K562 (cell line): Measurements from ENCODE around the gene KCNAB1. TPM values are rescaled to one million over a fixed set of nuclear protein-coding genes. Genes with fewer than 3 reads are reported as not detected.
A peak's percentile ranks its signal among the peaks of the same experiment; 100 is the strongest.

Source experiments
- ARID4B ChIP-seq: sonication (generic); formaldehyde crosslinking; IDR thresholded peaks from 2 replicates; pipeline ENCODE4 v1.8.0; 2022; ENCODE audit warnings: mild to moderate bottlenecking, missing genetic modification reagents
- BMI1 ChIP-seq: fragments of 150-350 bp; IDR thresholded peaks from 2 replicates; pipeline ENCODE4 v1.6.1; 2014; ENCODE audit warnings: low read length
- DMBX1 ChIP-seq: fragments of 250-450 bp; sonication (Bioruptor Pico); IDR thresholded peaks from 2 replicates; pipeline ENCODE4 v1.8.0; 2022; ENCODE audit warnings: inconsistent platforms, mild to moderate bottlenecking, moderate library complexity, borderline replicate concordance
- DNMT1 ChIP-seq: fragments of 450-650 bp; IDR thresholded peaks from 2 replicates; pipeline ENCODE4 v1.6.1; 2016; ENCODE audit warnings: antibody characterized with exemption, mild to moderate bottlenecking
- FOXA1 ChIP-seq: fragments of 450-650 bp; IDR thresholded peaks from 2 replicates; pipeline ENCODE4 v1.6.1; 2016; ENCODE audit warnings: mild to moderate bottlenecking, borderline replicate concordance
- GABPB1 ChIP-seq: sonication (generic); formaldehyde crosslinking; IDR thresholded peaks from 2 replicates; pipeline ENCODE4 v1.8.0; 2022; ENCODE audit warnings: mild to moderate bottlenecking, missing genetic modification reagents
- MAFG ChIP-seq: fragments of 450-650 bp; conservative IDR thresholded peaks from 2 replicates; pipeline ENCODE4 v1.6.1; 2016; ENCODE audit warnings: missing genetic modification characterization, missing compliant biosample characterization
- MCM2 ChIP-seq: fragments of 450-650 bp; IDR thresholded peaks from 2 replicates; pipeline ENCODE4 v1.6.1; 2017; ENCODE audit warnings: low read depth, mild to moderate bottlenecking
- PTRF ChIP-seq: fragments of 450-650 bp; IDR thresholded peaks from 2 replicates; pipeline ENCODE4 v1.6.1; 2016; ENCODE audit warnings: mild to moderate bottlenecking, missing genetic modification characterization, missing compliant biosample characterization
- SIN3A ChIP-seq, 2 experiments: fragments of 150-350 bp in 1 of 2; IDR thresholded peaks; 2 replicates each; pipeline ENCODE4 v1.6.1; 2011 to 2016; ENCODE audit warnings: borderline replicate concordance in 2 of 2, low read depth in 2 of 2, low read length in 2 of 2, mild to moderate bottlenecking in 2 of 2, moderate library complexity in 2 of 2; ENCODE audit not compliant: control insufficient read depth in 1 of 2
- SOX6 ChIP-seq: fragments of 450-650 bp; IDR thresholded peaks from 2 replicates; pipeline ENCODE4 v1.6.1; 2014; ENCODE audit warnings: mild to moderate bottlenecking
- ZKSCAN1 ChIP-seq: fragments of 150-350 bp; IDR thresholded peaks from 2 replicates; pipeline ENCODE4 v1.6.1; 2016; ENCODE audit warnings: low read depth, low read length
- ZNF24 ChIP-seq: fragments of 450-650 bp; IDR thresholded peaks from 2 replicates; pipeline ENCODE4 v1.6.1; 2016
- ZNF586 ChIP-seq: fragments of 450-650 bp; formaldehyde crosslinking; conservative IDR thresholded peaks from 2 replicates; pipeline ENCODE4 v1.4.0; 2020; ENCODE audit warnings: mild to moderate bottlenecking, moderate library complexity
- polyA plus RNA-seq, 8 experiments: library from polyadenylated mRNA; depleted of rRNA in 4 of 8; stranded (reverse) in 5 of 8; unstranded in 3 of 8; fragments of >200 nt; fragmentation: Nextera tagmentation in 2 of 8; fragmentation: Illumina TruSeq in 1 of 8; extraction: Ambion mirVana in 2 of 8; extraction: Trizol in 1 of 8; gene quantifications; 2 replicates each; pipeline versions ENCODE4 v1.2.1 to v1.2.3, GENCODE V29; 2011 to 2014; ENCODE audit warnings: inconsistent platforms in 1 of 8, missing spikeins in 1 of 8
- total RNA-seq, 7 experiments: library from RNA; depleted of rRNA in 6 of 7; stranded (reverse); fragments of >200 nt in 6 of 7; fragmentation: Illumina TruSeq in 2 of 7; extraction: Trizol in 2 of 7; gene quantifications; 2 replicates each; pipeline versions ENCODE4 v1.2.1 to v1.2.3, GENCODE V29; 2011 to 2021; ENCODE audit warnings: low replicate concordance in 1 of 7
- TF ChIP-seq, protein P1 (sequence below): fragments of 250-450 bp; sonication (Bioruptor Pico); IDR thresholded peaks from 2 replicates; pipeline ENCODE4 v1.6.1; 2021; ENCODE audit warnings: mild to moderate bottlenecking
- TF ChIP-seq, protein P2 (sequence below), 2 experiments: IDR thresholded peaks; 2 replicates each; pipeline ENCODE4 v1.6.1; 2011; ENCODE audit warnings: borderline replicate concordance in 1 of 2, control low read depth in 1 of 2, low read depth in 1 of 2, low read length in 1 of 2, mild to moderate bottlenecking in 1 of 2, mixed read lengths in 1 of 2, moderate library complexity in 1 of 2; ENCODE audit not compliant: insufficient read depth in 1 of 2, insufficient read length in 1 of 2, poor library complexity in 1 of 2, severe bottlenecking in 1 of 2; ENCODE audit errors: extremely low read depth in 1 of 2
- TF ChIP-seq, protein P3 (sequence below): fragments of 450-650 bp; IDR thresholded peaks from 2 replicates; pipeline ENCODE4 v1.6.1; 2017; ENCODE audit warnings: antibody characterized with exemption

Gene KCNAB1
- total and polyA plus RNA-seq, 9 of the 15 experiments (the other 6 are each of a cell fraction or from before 2014, with no cell fraction given): 0.14 to 1.2 (median 0.51) TPM

DNA sequence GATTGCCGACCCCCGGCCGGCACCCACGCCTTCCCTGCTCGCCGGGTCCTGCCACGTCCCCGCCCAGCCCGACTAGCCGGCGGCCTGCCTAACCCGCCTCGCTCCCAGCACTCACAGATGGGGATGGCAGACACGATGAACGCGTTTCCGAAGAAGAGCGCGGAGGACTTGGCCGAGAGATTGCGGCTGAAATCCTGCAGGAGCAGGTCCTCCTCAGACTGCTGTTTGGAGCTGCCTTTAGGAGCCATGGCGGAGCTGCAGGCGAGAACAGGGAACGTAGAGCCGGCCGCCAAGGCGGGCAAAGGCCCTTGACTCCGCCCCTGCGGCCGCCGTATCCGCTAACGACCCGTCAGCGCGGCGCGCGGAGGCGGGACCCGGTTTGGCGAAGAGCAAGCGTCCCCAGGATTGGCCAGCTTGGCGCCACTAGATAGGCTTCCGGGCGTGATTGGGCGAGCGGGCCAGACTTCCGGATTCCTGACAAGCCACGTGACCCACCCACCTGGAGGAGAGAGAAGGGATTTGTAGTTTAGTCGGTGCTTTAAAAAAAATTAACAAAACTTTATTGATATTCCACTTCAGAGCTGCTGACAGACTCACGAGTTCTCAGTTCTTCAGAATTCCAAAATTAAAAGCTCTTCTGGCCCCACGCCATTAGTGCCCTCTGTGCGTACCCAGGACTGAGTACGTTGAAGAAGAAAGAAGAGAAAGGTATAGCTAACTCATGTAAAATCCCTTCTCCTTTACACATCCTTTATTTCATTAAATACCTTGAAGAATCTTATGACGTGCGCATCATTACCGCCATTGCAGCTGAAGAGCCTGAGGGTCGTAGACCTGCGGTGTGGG, 434.7 kb downstream of the KCNAB1 start, which contains the start of gene SSR3 (continued):
- TF ChIP-seq, protein P1, sequence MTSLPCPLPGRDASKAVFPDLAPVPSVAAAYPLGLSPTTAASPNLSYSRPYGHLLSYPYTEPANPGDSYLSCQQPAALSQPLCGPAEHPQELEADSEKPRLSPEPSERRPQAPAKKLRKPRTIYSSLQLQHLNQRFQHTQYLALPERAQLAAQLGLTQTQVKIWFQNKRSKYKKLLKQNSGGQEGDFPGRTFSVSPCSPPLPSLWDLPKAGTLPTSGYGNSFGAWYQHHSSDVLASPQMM: no peak
- no peak for TF ChIP-seq BMI1
- TF ChIP-seq ZNF586 (CRISPR knock-in tag): no peak
- no peak for TF ChIP-seq PTRF
- TF ChIP-seq DMBX1 (CRISPR knock-in tag): no peak
- TF ChIP-seq FOXA1: no peak
- peak; percentile 89 for TF ChIP-seq GABPB1 (CRISPR knock-in tag)
- peak; percentile 54 to 74; a peak in 2 of 4 replicates for TF ChIP-seq SIN3A (IDR thresholded peaks at IDR 0.05; ENCODE audit: borderline replicate concordance in 2 of 2, control insufficient read depth in 1 of 2, low read depth in 2 of 2, low read length in 2 of 2)
- peak; percentile 68; the same call in 1 of the 2 replicates for TF ChIP-seq ZKSCAN1
- no peak; the same call in 1 of the 2 replicates for TF ChIP-seq ZNF24
- TF ChIP-seq DNMT1: no peak
- TF ChIP-seq SOX6: no peak
- TF ChIP-seq, protein P2, sequence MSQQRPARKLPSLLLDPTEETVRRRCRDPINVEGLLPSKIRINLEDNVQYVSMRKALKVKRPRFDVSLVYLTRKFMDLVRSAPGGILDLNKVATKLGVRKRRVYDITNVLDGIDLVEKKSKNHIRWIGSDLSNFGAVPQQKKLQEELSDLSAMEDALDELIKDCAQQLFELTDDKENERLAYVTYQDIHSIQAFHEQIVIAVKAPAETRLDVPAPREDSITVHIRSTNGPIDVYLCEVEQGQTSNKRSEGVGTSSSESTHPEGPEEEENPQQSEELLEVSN (IDR thresholded peaks at IDR 0.05; ENCODE audit: borderline replicate concordance in 1 of 2, extremely low read depth in 1 of 2, insufficient read depth in 1 of 2, insufficient read length in 1 of 2, low read depth in 1 of 2, low read length in 1 of 2, poor library complexity in 1 of 2, severe bottlenecking in 1 of 2): peak; percentile 30 to 54
- peak; percentile 88; the same call in 1 of the 2 replicates for TF ChIP-seq ARID4B (CRISPR knock-in tag)
- no peak for TF ChIP-seq MCM2
- TF ChIP-seq, protein P3, sequence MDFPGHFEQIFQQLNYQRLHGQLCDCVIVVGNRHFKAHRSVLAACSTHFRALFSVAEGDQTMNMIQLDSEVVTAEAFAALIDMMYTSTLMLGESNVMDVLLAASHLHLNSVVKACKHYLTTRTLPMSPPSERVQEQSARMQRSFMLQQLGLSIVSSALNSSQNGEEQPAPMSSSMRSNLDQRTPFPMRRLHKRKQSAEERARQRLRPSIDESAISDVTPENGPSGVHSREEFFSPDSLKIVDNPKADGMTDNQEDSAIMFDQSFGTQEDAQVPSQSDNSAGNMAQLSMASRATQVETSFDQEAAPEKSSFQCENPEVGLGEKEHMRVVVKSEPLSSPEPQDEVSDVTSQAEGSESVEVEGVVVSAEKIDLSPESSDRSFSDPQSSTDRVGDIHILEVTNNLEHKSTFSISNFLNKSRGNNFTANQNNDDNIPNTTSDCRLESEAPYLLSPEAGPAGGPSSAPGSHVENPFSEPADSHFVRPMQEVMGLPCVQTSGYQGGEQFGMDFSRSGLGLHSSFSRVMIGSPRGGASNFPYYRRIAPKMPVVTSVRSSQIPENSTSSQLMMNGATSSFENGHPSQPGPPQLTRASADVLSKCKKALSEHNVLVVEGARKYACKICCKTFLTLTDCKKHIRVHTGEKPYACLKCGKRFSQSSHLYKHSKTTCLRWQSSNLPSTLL: no peak
- no peak for TF ChIP-seq MAFG
